Activated T-cell treated with anti-CD3 and anti-CD28 coated beads for 48 hours (primary cell): ENCODE results near the gene TIMM50.

Experiments
- DNase-seq: peaks from one replicate; pipeline ENCODE4 v3.0.0-alpha.2; 2020; ENCODE audit warnings: low read depth

The TIMM50 gene

GRCh38 chr19:39533003-39533512 is 52.4 kb downstream of the TIMM50 start:
- no peak for DNase-seq

DNA sequence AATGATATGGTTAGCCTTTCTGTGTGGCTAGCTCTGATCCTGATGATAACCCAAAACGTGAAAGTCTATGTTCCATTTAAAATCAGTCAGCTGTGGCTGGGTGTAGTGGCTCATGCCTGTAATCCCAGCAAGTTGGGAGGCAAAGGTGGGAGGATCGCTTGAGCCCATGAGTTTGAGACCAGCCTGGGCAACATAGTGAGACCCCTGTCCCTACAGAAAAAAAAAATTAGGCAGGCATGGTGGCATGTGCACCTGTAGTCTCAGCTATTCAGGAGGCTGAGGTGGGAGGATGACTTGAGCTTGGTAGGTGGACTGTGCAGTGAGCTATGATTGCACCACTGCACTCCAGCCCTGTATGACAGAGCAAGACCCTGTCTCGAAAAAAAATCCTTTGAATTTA is 53.2 kb downstream of the TIMM50 start:
- DNase-seq: no peak

DNA sequence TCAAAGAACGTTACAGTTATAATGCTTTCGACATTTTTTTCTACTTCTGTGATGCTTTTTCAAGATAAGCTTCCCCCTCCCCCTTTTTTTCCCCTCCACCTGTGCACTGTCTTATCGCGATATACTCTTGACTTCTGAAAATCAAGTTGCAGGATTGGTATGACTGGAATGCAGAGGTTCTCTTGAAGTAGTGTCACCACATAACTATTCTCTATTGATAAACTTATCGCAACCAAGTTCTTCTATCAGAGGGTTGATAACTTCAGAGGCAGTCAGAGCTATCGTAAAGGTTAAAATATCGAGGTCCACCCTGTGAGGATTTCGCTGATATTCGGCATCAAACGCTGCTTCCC is 58.5 kb downstream of the TIMM50 start:
- DNase-seq: no peak

GRCh38 chr19:39539518-39540332 is 59.1 kb downstream of the TIMM50 start, which contains the start of gene EID2:
EID2 (minus strand) TSS chr19:39540161; CDS start chr19:39540079, 82 bp downstream.
- DNase-seq: peak; percentile 92

GRCh38 chr19:39540333-39540673 is 59.7 kb downstream of the TIMM50 start:
- DNase-seq: no peak
